Measurements from ENCODE around the gene QSER1. TPM values are rescaled to one million over a fixed set of nuclear protein-coding genes. Genes with fewer than 3 reads are reported as not detected.
"Not testable (repeated sequence)": the region's sequence is repeated elsewhere in the genome, so short reads cannot be mapped to it uniquely, and the experiment has no call there.

Gene QSER1
- total RNA-seq, 1 experiment from 2014 or later = 74.0 TPM

DNA sequence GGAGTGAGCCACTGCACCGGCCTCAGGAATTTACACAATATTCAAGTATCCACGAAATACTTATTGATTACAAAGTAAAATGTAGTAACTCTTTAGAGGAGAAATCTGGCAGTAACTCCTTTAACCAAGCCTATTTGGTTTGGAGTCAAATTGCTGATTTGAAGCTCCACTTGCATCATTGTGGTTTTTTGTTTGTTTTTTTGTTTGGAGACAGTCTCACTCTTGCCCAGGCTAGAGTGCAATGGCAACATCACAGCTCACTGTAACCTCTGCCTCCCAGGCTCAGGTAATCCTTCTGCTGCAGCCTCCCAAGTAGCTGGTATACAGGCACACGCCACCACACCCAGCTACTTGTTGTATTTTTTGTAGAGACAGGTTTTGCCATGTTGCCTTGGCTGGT, 6.4 kb upstream of the QSER1 start:
- H3K27me3 Mint-ChIP-seq (ENCODE audit: low read depth) = no peaks in the 10 kb centered on the region
- no peak overlapping the region for H3K27ac Mint-ChIP-seq
- peaks cover 38% of the 10 kb centered on the region for H3K4me1 Mint-ChIP-seq
- DNase-seq (ENCODE audit: low spot score) = no peak
- ChIA-PET CTCF (interaction anchor here (1.3 kb wide), 1 partner anchor 10 kb away, joined by 5 read pairs; no protein-coding TSS in a partner anchor), POLR2A (interaction anchor here (1.4 kb wide), 2 partner anchors 8 to 153 kb away, joined by 3 to 4 read pairs; partner anchors contain the start of gene TCP11L1)
- H3K9me3 Mint-ChIP-seq = peaks cover 32% of the 10 kb centered on the region
- H3K4me3 Mint-ChIP-seq = no peak overlapping the region
- peaks cover 27% of the 10 kb centered on the region for H3K36me3 Mint-ChIP-seq
- TF ChIP-seq RELA (CRISPR knock-in tag; IDR thresholded peaks at IDR 0.05; ENCODE audit: borderline replicate concordance) = no peak
- TF ChIP-seq, protein P1, sequence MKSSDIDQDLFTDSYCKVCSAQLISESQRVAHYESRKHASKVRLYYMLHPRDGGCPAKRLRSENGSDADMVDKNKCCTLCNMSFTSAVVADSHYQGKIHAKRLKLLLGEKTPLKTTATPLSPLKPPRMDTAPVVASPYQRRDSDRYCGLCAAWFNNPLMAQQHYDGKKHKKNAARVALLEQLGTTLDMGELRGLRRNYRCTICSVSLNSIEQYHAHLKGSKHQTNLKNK (CRISPR knock-in tag; IDR thresholded peaks at IDR 0.05) = no peak
- no peak for TF ChIP-seq ZNF263 (CRISPR knock-in tag; IDR thresholded peaks at IDR 0.05; ENCODE audit: low read depth)
- TF ChIP-seq, protein P2, sequence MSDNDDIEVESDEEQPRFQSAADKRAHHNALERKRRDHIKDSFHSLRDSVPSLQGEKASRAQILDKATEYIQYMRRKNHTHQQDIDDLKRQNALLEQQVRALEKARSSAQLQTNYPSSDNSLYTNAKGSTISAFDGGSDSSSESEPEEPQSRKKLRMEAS (CRISPR knock-in tag; IDR thresholded peaks at IDR 0.05) = no peak
- TF ChIP-seq ZNF219 (CRISPR knock-in tag; IDR thresholded peaks at IDR 0.05; ENCODE audit: borderline replicate concordance) = no peak
- TF ChIP-seq IRF2 (CRISPR knock-in tag; IDR thresholded peaks at IDR 0.05; ENCODE audit: borderline replicate concordance, low read depth) = no peak
- TF ChIP-seq SP1 (CRISPR knock-in tag; conservative IDR thresholded peaks at IDR 0.05) = no peak
- no peak for TF ChIP-seq GABPB1 (CRISPR knock-in tag; IDR thresholded peaks at IDR 0.05)
- TF ChIP-seq NFYB (CRISPR knock-in tag; conservative IDR thresholded peaks at IDR 0.05; ENCODE audit: low read depth) = no peak
- no peak for TF ChIP-seq ZNF138 (CRISPR knock-in tag; conservative IDR thresholded peaks at IDR 0.05)
- no peak for TF ChIP-seq ZNF423 (CRISPR knock-in tag; IDR thresholded peaks at IDR 0.05)
- TF ChIP-seq, protein P3, sequence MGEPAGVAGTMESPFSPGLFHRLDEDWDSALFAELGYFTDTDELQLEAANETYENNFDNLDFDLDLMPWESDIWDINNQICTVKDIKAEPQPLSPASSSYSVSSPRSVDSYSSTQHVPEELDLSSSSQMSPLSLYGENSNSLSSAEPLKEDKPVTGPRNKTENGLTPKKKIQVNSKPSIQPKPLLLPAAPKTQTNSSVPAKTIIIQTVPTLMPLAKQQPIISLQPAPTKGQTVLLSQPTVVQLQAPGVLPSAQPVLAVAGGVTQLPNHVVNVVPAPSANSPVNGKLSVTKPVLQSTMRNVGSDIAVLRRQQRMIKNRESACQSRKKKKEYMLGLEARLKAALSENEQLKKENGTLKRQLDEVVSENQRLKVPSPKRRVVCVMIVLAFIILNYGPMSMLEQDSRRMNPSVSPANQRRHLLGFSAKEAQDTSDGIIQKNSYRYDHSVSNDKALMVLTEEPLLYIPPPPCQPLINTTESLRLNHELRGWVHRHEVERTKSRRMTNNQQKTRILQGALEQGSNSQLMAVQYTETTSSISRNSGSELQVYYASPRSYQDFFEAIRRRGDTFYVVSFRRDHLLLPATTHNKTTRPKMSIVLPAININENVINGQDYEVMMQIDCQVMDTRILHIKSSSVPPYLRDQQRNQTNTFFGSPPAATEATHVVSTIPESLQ (CRISPR knock-in tag; IDR thresholded peaks at IDR 0.05) = no peak
- TF ChIP-seq HMGA2 (CRISPR knock-in tag; IDR thresholded peaks at IDR 0.05) = no peak
- TF ChIP-seq, protein P4, sequence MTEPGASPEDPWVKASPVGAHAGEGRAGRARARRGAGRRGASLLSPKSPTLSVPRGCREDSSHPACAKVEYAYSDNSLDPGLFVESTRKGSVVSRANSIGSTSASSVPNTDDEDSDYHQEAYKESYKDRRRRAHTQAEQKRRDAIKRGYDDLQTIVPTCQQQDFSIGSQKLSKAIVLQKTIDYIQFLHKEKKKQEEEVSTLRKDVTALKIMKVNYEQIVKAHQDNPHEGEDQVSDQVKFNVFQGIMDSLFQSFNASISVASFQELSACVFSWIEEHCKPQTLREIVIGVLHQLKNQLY (CRISPR knock-in tag; IDR thresholded peaks at IDR 0.05) = no peak
- TF ChIP-seq RORB (CRISPR knock-in tag; IDR thresholded peaks at IDR 0.05) = no peak
- TF ChIP-seq ETV6 (CRISPR knock-in tag; IDR thresholded peaks at IDR 0.05) = no peak
- TF ChIP-seq, protein P5, sequence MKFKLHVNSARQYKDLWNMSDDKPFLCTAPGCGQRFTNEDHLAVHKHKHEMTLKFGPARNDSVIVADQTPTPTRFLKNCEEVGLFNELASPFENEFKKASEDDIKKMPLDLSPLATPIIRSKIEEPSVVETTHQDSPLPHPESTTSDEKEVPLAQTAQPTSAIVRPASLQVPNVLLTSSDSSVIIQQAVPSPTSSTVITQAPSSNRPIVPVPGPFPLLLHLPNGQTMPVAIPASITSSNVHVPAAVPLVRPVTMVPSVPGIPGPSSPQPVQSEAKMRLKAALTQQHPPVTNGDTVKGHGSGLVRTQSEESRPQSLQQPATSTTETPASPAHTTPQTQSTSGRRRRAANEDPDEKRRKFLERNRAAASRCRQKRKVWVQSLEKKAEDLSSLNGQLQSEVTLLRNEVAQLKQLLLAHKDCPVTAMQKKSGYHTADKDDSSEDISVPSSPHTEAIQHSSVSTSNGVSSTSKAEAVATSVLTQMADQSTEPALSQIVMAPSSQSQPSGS (CRISPR knock-in tag; IDR thresholded peaks at IDR 0.05; ENCODE audit: borderline replicate concordance, low read depth) = no peak
- no peak for TF ChIP-seq TCF7 (CRISPR knock-in tag; IDR thresholded peaks at IDR 0.05; ENCODE audit: low read depth)
- no peak for TF ChIP-seq NR1H2 (CRISPR knock-in tag; IDR thresholded peaks at IDR 0.05)
- no peak for ATAC-seq

DNA sequence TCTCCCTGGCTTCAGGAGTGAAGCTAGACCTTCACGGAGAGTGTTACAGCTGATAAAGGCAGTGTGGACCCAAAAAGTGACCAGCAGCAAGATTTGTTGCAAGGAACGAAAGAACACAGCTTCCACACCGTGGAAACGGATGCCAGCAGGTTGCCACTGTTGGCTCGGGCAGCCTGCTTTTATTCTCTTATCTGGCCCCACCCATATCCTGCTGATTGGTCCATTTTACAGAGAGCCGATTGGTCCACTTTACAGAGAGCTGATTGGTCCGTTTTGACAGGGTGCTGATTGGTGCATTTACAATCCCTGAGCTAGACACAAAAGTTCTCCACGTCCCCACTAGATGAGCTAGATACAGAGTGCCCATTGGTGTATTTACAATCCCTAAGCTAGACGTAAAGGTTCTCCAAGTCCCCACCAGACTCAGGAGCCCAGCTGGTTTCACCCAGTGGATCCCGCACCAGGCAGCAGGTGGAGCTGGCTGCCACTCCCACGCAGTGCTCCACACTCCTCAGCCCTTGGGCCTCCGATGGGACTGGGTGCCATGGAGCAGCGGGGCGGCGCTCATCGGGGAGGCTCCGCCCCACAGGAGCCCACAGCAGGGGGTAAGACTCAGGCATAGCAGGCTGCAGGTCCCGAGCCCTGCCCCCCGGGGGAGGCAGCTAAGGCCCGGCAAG, 4.8 kb upstream of the QSER1 start:
- CTCF ChIA-PET; DNase-seq (ENCODE audit: low spot score); H3K27me3 Mint-ChIP-seq (ENCODE audit: low read depth); H3K4me3 Mint-ChIP-seq; H3K27ac Mint-ChIP-seq; ATAC-seq: not testable (repeated sequence)
- Mint-ChIP-seq H3K9me3 (peaks cover 29% of the 10 kb centered on the region), H3K4me1 (peaks cover 44% of the 10 kb centered on the region), H3K36me3 (peaks cover 27% of the 10 kb centered on the region)
- POLR2A ChIA-PET = interaction anchor here (0.6 kb wide), 1 partner anchor 261 kb away, joined by 3 read pairs; no protein-coding TSS in a partner anchor
- TF ChIP-seq, protein P6, sequence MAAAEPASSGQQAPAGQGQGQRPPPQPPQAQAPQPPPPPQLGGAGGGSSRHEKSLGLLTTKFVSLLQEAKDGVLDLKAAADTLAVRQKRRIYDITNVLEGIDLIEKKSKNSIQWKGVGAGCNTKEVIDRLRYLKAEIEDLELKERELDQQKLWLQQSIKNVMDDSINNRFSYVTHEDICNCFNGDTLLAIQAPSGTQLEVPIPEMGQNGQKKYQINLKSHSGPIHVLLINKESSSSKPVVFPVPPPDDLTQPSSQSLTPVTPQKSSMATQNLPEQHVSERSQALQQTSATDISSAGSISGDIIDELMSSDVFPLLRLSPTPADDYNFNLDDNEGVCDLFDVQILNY (CRISPR knock-in tag; IDR thresholded peaks at IDR 0.05) = 0 out of 2 replicates have a peak, but pooled peaks have one; percentile 22
- peak; percentile 60; the same call in 1 of the 2 replicates for TF ChIP-seq ZNF423 (CRISPR knock-in tag; IDR thresholded peaks at IDR 0.05)
- TF ChIP-seq NFYB (CRISPR knock-in tag; conservative IDR thresholded peaks at IDR 0.05; ENCODE audit: low read depth) = peak; percentile 58

DNA sequence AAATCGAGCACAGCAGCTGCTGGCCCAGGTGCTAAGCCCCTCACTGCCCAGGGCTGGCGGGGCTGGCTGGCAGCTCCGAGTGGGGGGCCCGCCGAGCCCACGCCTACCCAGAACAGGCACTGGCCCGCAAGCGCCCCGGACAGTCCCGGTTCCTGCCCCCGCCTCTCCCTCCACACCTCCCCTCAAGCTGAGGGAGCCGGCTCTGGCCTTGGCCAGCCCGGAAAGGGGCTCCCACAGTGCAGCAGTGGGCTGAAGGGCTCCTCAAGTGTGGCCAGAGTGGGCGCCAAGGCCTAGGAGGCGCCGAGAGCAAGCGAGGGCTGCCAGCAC, 4.3 kb upstream of the QSER1 start:
- H3K27me3 Mint-ChIP-seq (ENCODE audit: low read depth); CTCF ChIA-PET; H3K4me3 Mint-ChIP-seq; DNase-seq (ENCODE audit: low spot score); POLR2A ChIA-PET; H3K27ac Mint-ChIP-seq; ATAC-seq: not testable (repeated sequence)
- H3K4me1 Mint-ChIP-seq = peaks cover 44% of the 10 kb centered on the region
- H3K9me3 Mint-ChIP-seq = peaks cover 24% of the 10 kb centered on the region
- peaks cover 27% of the 10 kb centered on the region for H3K36me3 Mint-ChIP-seq
